Transverse colon (tissue), 4 donors: Measurements from ENCODE around the gene OR10AD1. TPM values are rescaled to one million over a fixed set of nuclear protein-coding genes. Genes with fewer than 3 reads are reported as not detected.
"Not testable (repeated sequence)": the region's sequence is repeated elsewhere in the genome, so short reads cannot be mapped to it uniquely, and the experiment has no call there.

Experiments
- DNase-seq: peaks from one replicate; pipeline ENCODE4 v3.0.0-alpha.2; 2019
- H3K27ac ChIP-seq, 4 donors: fragments of 200-600 bp; sonication (generic); 2 replicates each; pipeline ENCODE4 v1.5.1; 2016 to 2018; ENCODE audit warnings: inconsistent platforms in 4 of 4
- H3K27me3 ChIP-seq: fragments of 200-600 bp; sonication (generic); 2 replicates; pipeline ENCODE4 v1.5.1; 2017; ENCODE audit warnings: inconsistent platforms
- H3K36me3 ChIP-seq, 4 donors: fragments of 200-600 bp; sonication (generic); 2 replicates each; pipeline ENCODE4 v1.5.1; 2017 to 2019; ENCODE audit warnings: inconsistent platforms in 4 of 4
- H3K4me1 ChIP-seq, 4 donors: fragments of 200-600 bp; sonication (generic); 2 replicates each; pipeline ENCODE4 v1.5.1; 2017 to 2020; ENCODE audit warnings: inconsistent platforms in 4 of 4
- H3K4me3 ChIP-seq, 4 donors: fragments of 200-600 bp; sonication (generic); 1 replicate in 1 of 4; 2 replicates in 3 of 4; pipeline versions ENCODE4 v1.5.1 to v1.6.1; 2017 to 2019; ENCODE audit warnings: inconsistent platforms in 4 of 4
- H3K9me3 ChIP-seq, 2 donors: fragments of 200-600 bp; sonication (generic); 2 replicates each; pipeline ENCODE4 v1.5.1; 2017 to 2019; ENCODE audit warnings: inconsistent platforms in 2 of 2
- CTCF ChIP-seq, 5 experiments: fragments of 200-600 bp in 3 of 5; fragments of 450-650 bp in 2 of 5; sonication (generic) in 3 of 5; IDR thresholded peaks; 1 replicate in 2 of 5; 2 replicates in 3 of 5; pipeline ENCODE4 v1.5.1; 2016 to 2017; ENCODE audit warnings: antibody characterized with exemption in 5 of 5, inconsistent platforms in 3 of 5, mild to moderate bottlenecking in 2 of 5, moderate library complexity in 1 of 5
- EP300 ChIP-seq: sonication (generic); formaldehyde crosslinking; IDR thresholded peaks from one replicate; pipeline ENCODE4 v1.6.1; 2017; ENCODE audit warnings: antibody characterized with exemption, low read depth
- POLR2A ChIP-seq: fragments of 450-650 bp; IDR thresholded peaks from one replicate; pipeline ENCODE4 v1.6.1; 2016; ENCODE audit warnings: antibody characterized with exemption, mild to moderate bottlenecking, moderate library complexity
- POLR2AphosphoS5 ChIP-seq, 3 donors: sonication (generic); formaldehyde crosslinking; IDR thresholded peaks; one replicate each; pipeline ENCODE4 v1.6.1; 2016; ENCODE audit warnings: antibody characterized with exemption in 3 of 3
- WGBS, 2 donors: methylation state at CpG; one replicate each; pipeline ENCODE4 v1.1.5; 2018; ENCODE audit warnings: low coverage in 1 of 2; 5-methylcytosine and 5-hydroxymethylcytosine counted together
- in situ Hi-C, 4 donors: fragments of 200-750 bp; cut with MboI; loops; one replicate each; pipeline versions ENCODE4 v1.15.0 to v1.15.1; 2017; ENCODE audit warnings: low sequenced_read_pairs in 3 of 4, low pct_ligation_motif_present in 1 of 4, low pct_unique_long_range_greater_than_20kb in 1 of 4
- intact Hi-C: fragments of 100-400 bp; cut with DNase I; formaldehyde crosslinking; loops from one replicate; pipeline ENCODE4 v1.15.1; 2023; ENCODE audit warnings: low total_unique reads
- total RNA-seq, 4 donors: library from RNA; depleted of rRNA; stranded (reverse); fragments of >200 nt; gene quantifications; one replicate each; pipeline ENCODE4 v1.1.0, GENCODE V29; 2016

Gene OR10AD1
- total RNA-seq, 4 donors from 2014 or later = not detected

- DNase-seq = no peak
- H3K4me3 ChIP-seq = no peak overlapping the region
- no peak overlapping the region for H3K27ac ChIP-seq
- WGBS, 2 donors = 80 to 88% methylated on average over 2 to 5 of the region's 5 CpGs
- H3K4me1 ChIP-seq = peaks cover 4 to 13% (median 8%) of the 10 kb centered on the region in 4 donors
- H3K9me3 ChIP-seq = no peaks in the 10 kb centered on the region
- H3K36me3 ChIP-seq = no peaks in the 10 kb centered on the region
- H3K27me3 ChIP-seq = no peaks in the 10 kb centered on the region
- in situ Hi-C loops = loop anchor here (10.0 to 25.0 kb wide), 4 partner anchors 55 to 298 kb away; partner anchors contain the start of genes TMEM106C (in 3 of the 4) and SENP1 (in 1 of the 4)
- TF ChIP-seq POLR2A (no peak), CTCF (IDR thresholded peaks at IDR 0.05) (no peak), EP300 (no peak), POLR2AphosphoS5 (IDR thresholded peaks at IDR 0.05) (no peak)
- intact Hi-C loops = no loop called here
Measured at GRCh38 chr12:48160046-48160445, 43.0 kb downstream of the OR10AD1 start.

DNA sequence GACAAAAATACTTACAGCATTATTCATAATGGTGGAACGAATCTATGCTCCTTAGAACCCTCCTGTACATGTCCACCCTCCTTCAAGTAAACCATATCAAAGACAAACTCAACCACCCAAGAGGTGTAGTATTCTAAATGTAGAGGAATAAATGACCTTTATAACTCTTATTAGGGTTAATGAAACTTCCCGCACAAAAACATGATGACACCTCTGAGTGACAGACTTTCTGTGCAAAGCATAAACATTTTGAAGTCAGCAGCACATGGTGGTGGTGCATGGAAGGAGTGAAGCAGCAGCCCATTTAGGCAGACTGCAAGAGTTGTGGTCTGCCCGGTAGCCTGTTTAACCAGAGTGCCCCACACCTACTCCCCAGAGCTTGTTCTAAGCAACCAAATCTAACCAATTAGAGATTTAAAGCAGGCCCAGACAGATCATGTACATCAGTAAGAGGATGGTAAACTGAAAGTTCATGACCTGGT, 45.2 kb downstream of the OR10AD1 start:
- Histone ChIP-seq H3K4me3 (peak overlapping the region in 3 of 4 donors; percentile 72 to 95 (median 79)), H3K9me3 (no peaks in the 10 kb centered on the region), H3K4me1 (peaks cover 4 to 21% (median 8%) of the 10 kb centered on the region in 4 donors), H3K36me3 (peaks cover 0 to 1% (median 0%) of the 10 kb centered on the region in 4 donors), H3K27me3 (no peaks in the 10 kb centered on the region), H3K27ac (peak overlapping the region; percentile 78 to 94 (median 88))
- intact Hi-C loops (loop anchor here (10.0 kb wide), 1 partner anchor 53 kb away; the partner anchor contains the start of gene SENP1), in situ Hi-C loops (loop anchor here in 3 of 4 donors (25.0 kb wide), 2 partner anchors 196 to 296 kb away; partner anchors contain the start of gene TMEM106C (in 3 of the 3))
- TF ChIP-seq POLR2A (no peak), CTCF (IDR thresholded peaks at IDR 0.05) (peak in 2 of 5 experiments; percentile 8 to 27)
- no peak for DNase-seq
- 67% methylated on average over 3 of the region's 3 CpGs; no CpG with 5 or more reads in 1 of the 2 donors for WGBS, 2 donors

DNA sequence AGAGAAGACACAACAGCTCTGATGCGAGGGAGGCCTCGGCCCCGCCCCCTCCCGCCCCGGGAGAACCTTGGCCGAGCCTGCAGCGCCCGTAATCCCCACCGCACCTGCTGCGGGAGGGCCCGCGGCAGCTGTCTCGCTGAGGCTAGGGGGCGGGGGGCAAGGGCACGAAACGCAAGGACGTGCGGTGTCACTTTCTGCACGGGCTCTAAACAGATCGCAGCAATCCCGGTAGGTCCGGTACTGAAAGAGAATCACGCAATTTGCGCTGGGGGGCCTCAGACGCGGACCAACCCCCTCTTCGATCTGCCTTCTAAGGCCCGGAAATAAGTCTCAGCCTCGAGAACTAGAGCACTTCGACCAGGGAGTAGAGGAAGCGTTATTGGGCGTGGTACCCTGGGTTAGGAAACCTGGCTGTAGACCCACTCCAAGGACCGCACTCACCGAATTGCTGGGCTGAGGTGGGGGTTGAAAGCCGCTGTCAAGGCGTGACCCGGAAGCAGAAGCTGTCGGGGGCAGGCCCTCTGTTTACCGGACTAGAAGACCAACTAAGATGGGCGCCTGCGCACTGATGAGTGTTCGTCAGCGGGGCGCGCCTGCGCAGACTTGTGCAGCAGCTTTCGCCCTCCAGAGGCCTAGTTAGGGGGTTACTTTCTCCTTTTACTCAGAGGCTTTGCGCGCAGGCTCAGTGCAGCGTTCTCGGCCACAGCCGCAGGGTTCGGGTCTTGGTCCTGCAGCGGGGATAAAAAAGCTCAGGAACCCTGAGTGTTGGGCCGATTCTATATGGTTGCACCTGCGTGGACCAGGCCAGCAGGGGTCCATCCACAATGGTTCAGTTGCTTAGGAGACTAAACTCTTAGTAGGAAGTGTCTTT, 45.8 kb downstream of the OR10AD1 start, which contains the start of gene ASB8:
TSS of gene ASB8 (minus strand) at position 498 of the 871 bp plus-strand sequence. CDS start 4,019 bp downstream, outside the sequence.
- Histone ChIP-seq H3K27ac (peak within 1 kb of the TSS; percentile 78 to 94 (median 88)), H3K4me1 (peaks cover 4 to 21% (median 8%) of the 10 kb centered on the region in 4 donors), H3K9me3 (no peaks in the 10 kb centered on the region), H3K4me3 (peak within 1 kb of the TSS; percentile 32 to 95 (median 76)), H3K36me3 (peaks cover 0 to 8% (median 3%) of the 10 kb centered on the region in 4 donors), H3K27me3 (no peaks in the 10 kb centered on the region)
- in situ Hi-C loops = loop anchor here in 3 of 4 donors (25.0 kb wide), 2 partner anchors 195 to 295 kb away; partner anchors contain the start of gene TMEM106C (in 3 of the 3)
- TF ChIP-seq EP300 (no peak), POLR2A (peak; percentile 53), POLR2AphosphoS5 (IDR thresholded peaks at IDR 0.05) (peak; percentile 47 to 72 (median 60)), CTCF (IDR thresholded peaks at IDR 0.05) (peak; percentile 35 to 74 (median 50))
- 0% methylated on average over 9 to 56 of the region's 56 CpGs for WGBS, 2 donors
- peak; percentile 99 for DNase-seq
- intact Hi-C loops = loop anchor here (10.0 kb wide), 1 partner anchor 52 kb away; the partner anchor contains the start of gene SENP1

- Histone ChIP-seq H3K36me3 (peaks cover 0 to 13% (median 5%) of the 10 kb centered on the region in 4 donors), H3K9me3 (no peaks in the 10 kb centered on the region), H3K27ac (peak overlapping the region; percentile 78 to 94 (median 88)), H3K27me3 (no peaks in the 10 kb centered on the region), H3K4me1 (peaks cover 4 to 21% (median 8%) of the 10 kb centered on the region in 4 donors), H3K4me3 (peak overlapping the region; percentile 32 to 95 (median 76))
- in situ Hi-C loops = loop anchor here in 3 of 4 donors (25.0 kb wide), 2 partner anchors 194 to 294 kb away; partner anchors contain the start of gene TMEM106C (in 3 of the 3)
- 13 to 31% methylated on average over 5 to 8 of the region's 8 CpGs for WGBS, 2 donors
- no peak for DNase-seq
- TF ChIP-seq CTCF (IDR thresholded peaks at IDR 0.05) (no peak), POLR2A (no peak), POLR2AphosphoS5 (IDR thresholded peaks at IDR 0.05) (no peak), EP300 (no peak)
- intact Hi-C loops = loop anchor here (10.0 kb wide), 1 partner anchor 52 kb away; the partner anchor contains the start of gene SENP1
Measured at GRCh38 chr12:48156652-48157017, 46.5 kb downstream of the OR10AD1 start.

- in situ Hi-C loops (loop anchor here in 3 of 4 donors (25.0 kb wide), 2 partner anchors 193 to 293 kb away; partner anchors contain the start of gene TMEM106C (in 3 of the 3)), intact Hi-C loops (loop anchor here (10.0 kb wide), 1 partner anchor 51 kb away; the partner anchor contains the start of gene SENP1)
- H3K36me3 ChIP-seq = peaks cover 0 to 21% (median 9%) of the 10 kb centered on the region in 4 donors
- 97 to 98% methylated on average over 5 of the region's 5 CpGs for WGBS, 2 donors
- H3K4me3 ChIP-seq, H3K9me3 ChIP-seq, H3K27ac ChIP-seq, H3K27me3 ChIP-seq, DNase-seq: not testable (repeated sequence)
- peaks cover 4 to 21% (median 8%) of the 10 kb centered on the region in 4 donors for H3K4me1 ChIP-seq
Measured at GRCh38 chr12:48155786-48156185, 47.3 kb downstream of the OR10AD1 start.
